SK-N-SH (cell line): ENCODE data around the gene ZNF780B. TPM values are rescaled to one million over a fixed set of nuclear protein-coding genes. Genes with fewer than 3 reads are reported as not detected.

ENCODE experiments used
- CTCF ChIA-PET: fragments of 300-600, 350-600 bp; formaldehyde crosslinking; extraction: SDS; loops from one replicate; lab custom pipeline; 2021; lab: Yijun Ruan, JAX
- POLR2A ChIA-PET: fragments of 350-600 bp; sonication (Branson Sonifier 250); formaldehyde crosslinking; extraction: SDS; loops from one replicate; lab custom pipeline; 2020; ENCODE audit warnings: antibody characterized with exemption, inconsistent platforms; lab: Yijun Ruan, JAX
- DNase-seq: peaks from one replicate; pipeline ENCODE4 v3.0.0; 2012
- H2AFZ ChIP-seq: fragments of 200-600 bp; sonication (generic); 2 replicates; pipeline ENCODE4 v1.8.1; 2016; ENCODE audit warnings: antibody characterized with exemption, mild to moderate bottlenecking, low read depth
- H3F3A ChIP-seq: fragments of 200-600 bp; sonication (generic); replicated peaks from 2 replicates; pipeline ENCODE3; 2016; ENCODE audit warnings: antibody characterized with exemption, mild to moderate bottlenecking; ENCODE audit not compliant: insufficient read depth
- H3K27ac ChIP-seq, 2 experiments: fragments of 200-500 bp in 1 of 2; fragments of 200-600 bp in 1 of 2; sonication (Bioruptor generic) in 1 of 2; sonication (generic), shearing (Covaris generic) in 1 of 2; 2 replicates each; pipeline versions ENCODE4 v1.5.1 to v1.6.1; 2014 to 2016; ENCODE audit warnings: low read depth in 2 of 2, inconsistent platforms in 1 of 2, low read length in 1 of 2, mild to moderate bottlenecking in 1 of 2, mixed read lengths in 1 of 2
- H3K27me3 ChIP-seq: fragments of 200-600 bp; sonication (generic), shearing (Covaris generic); 2 replicates; pipeline ENCODE4 v1.6.1; 2016; ENCODE audit warnings: mixed run types; ENCODE audit not compliant: insufficient read depth
- H3K36me3 ChIP-seq, 2 experiments: fragments of 200-500 bp in 1 of 2; fragments of 200-600 bp in 1 of 2; sonication (Bioruptor generic) in 1 of 2; sonication (generic) in 1 of 2; replicated peaks in 1 of 2; 2 replicates each; pipeline versions ENCODE3 to v1.5.1; 2014 to 2016; ENCODE audit warnings: low read length in 1 of 2, mild to moderate bottlenecking in 1 of 2; ENCODE audit not compliant: insufficient read depth in 2 of 2, control insufficient read depth in 1 of 2
- H3K4me1 ChIP-seq, 2 experiments: fragments of 200-500 bp in 1 of 2; fragments of 200-600 bp in 1 of 2; sonication (Bioruptor generic) in 1 of 2; sonication (generic), shearing (Covaris generic) in 1 of 2; 2 replicates each; pipeline versions ENCODE4 v1.5.1 to v1.6.1; 2014 to 2016; ENCODE audit warnings: low read depth in 1 of 2, low read length in 1 of 2, mixed run types in 1 of 2; ENCODE audit not compliant: insufficient read depth in 2 of 2, control insufficient read depth in 1 of 2
- H3K4me2 ChIP-seq: fragments of 200-600 bp; sonication (generic), shearing (Covaris generic); 2 replicates; pipeline ENCODE4 v1.6.1; 2017; ENCODE audit warnings: mixed run types
- H3K4me3 ChIP-seq, 2 experiments: fragments of 200-500 bp in 1 of 2; fragments of 200-600 bp in 1 of 2; sonication (Bioruptor generic) in 1 of 2; sonication (generic), shearing (Covaris generic) in 1 of 2; 2 replicates each; pipeline versions ENCODE4 v1.5.1 to v1.8.1; 2014 to 2016; ENCODE audit warnings: low read depth in 2 of 2, inconsistent platforms in 1 of 2, low read length in 1 of 2, mild to moderate bottlenecking in 1 of 2, mixed read lengths in 1 of 2, moderate library complexity in 1 of 2
- H3K79me2 ChIP-seq: fragments of 200-600 bp; sonication (generic); 2 replicates; pipeline ENCODE4 v1.8.1; 2017; ENCODE audit warnings: mild to moderate bottlenecking; ENCODE audit not compliant: insufficient read depth
- H3K9ac ChIP-seq: fragments of 200-600 bp; sonication (generic); 2 replicates; pipeline ENCODE4 v1.6.1; 2017; ENCODE audit warnings: mixed run types
- H3K9me2 ChIP-seq: fragments of 200-600 bp; sonication (generic); 2 replicates; pipeline ENCODE4 v1.6.1; 2017; ENCODE audit warnings: mixed run types
- H3K9me3 ChIP-seq: fragments of 200-600 bp; sonication (generic); 2 replicates; pipeline ENCODE4 v1.6.1; 2017; ENCODE audit warnings: mixed run types, mild to moderate bottlenecking, moderate library complexity
- H4K20me1 ChIP-seq: fragments of 200-600 bp; sonication (generic); 2 replicates; pipeline ENCODE4 v1.6.1; 2017; ENCODE audit warnings: mild to moderate bottlenecking, mixed run types; ENCODE audit not compliant: insufficient read depth
- EP300 ChIP-seq, 2 experiments: IDR thresholded peaks; 2 replicates each; pipeline versions ENCODE4 v1.4.0 to v1.6.1; 2012; ENCODE audit warnings: borderline replicate concordance in 1 of 2, low read depth in 1 of 2, low read length in 1 of 2
- FOSL2 ChIP-seq: IDR thresholded peaks from 2 replicates; pipeline ENCODE4 v1.4.0; 2012; ENCODE audit warnings: low read depth, mild to moderate bottlenecking, moderate library complexity, borderline replicate concordance
- GATA2 ChIP-seq: sonication (generic); formaldehyde crosslinking; IDR thresholded peaks from 2 replicates; pipeline ENCODE4 v1.5.0; 2020; ENCODE audit warnings: mild to moderate bottlenecking, missing genetic modification reagents
- IRF3 ChIP-seq: fragments of 150-350 bp; IDR thresholded peaks from 2 replicates; pipeline ENCODE4 v1.6.1; 2016; ENCODE audit warnings: mild to moderate bottlenecking, low read depth, low read length
- NFIC ChIP-seq: IDR thresholded peaks from 2 replicates; pipeline ENCODE4 v1.4.0; 2012; ENCODE audit warnings: borderline replicate concordance
- RAD21 ChIP-seq: IDR thresholded peaks from 2 replicates; pipeline ENCODE4 v1.6.1; 2012; ENCODE audit warnings: mild to moderate bottlenecking, low read length
- SIN3A ChIP-seq: IDR thresholded peaks from 2 replicates; pipeline ENCODE4 v1.6.1; 2012; ENCODE audit warnings: low read depth, mild to moderate bottlenecking, low read length, moderate library complexity, borderline replicate concordance
- SMC3 ChIP-seq: IDR thresholded peaks from 2 replicates; pipeline ENCODE4 v1.6.1; 2012; ENCODE audit warnings: low read depth, low read length, improper control_type of control experiment
- TCF12 ChIP-seq: IDR thresholded peaks from 2 replicates; pipeline ENCODE4 v1.4.0; 2012
- USF1 ChIP-seq: IDR thresholded peaks from 2 replicates; pipeline ENCODE4 v1.4.0; 2012; ENCODE audit warnings: low read depth, borderline replicate concordance
- WGBS: methylation state at CpG from one replicate; pipeline ENCODE4 v1.1.6; 2017; ENCODE audit warnings: low lambda C conversion rate; 5-methylcytosine and 5-hydroxymethylcytosine counted together
- polyA plus RNA-seq, 3 experiments: library from polyadenylated mRNA; depleted of rRNA; stranded (reverse); fragments of >200 nt; gene quantifications; 2 replicates each; pipeline ENCODE4 v1.2.3, GENCODE V29; 2012
- TF ChIP-seq, protein P1 (sequence below): fragments of 200-600 bp; sonication (generic); IDR thresholded peaks from 2 replicates; pipeline ENCODE4 v1.6.1; 2017; ENCODE audit warnings: antibody characterized with exemption, mild to moderate bottlenecking, moderate library complexity
- TF ChIP-seq, protein P2 (sequence below): IDR thresholded peaks from 2 replicates; pipeline ENCODE4 v1.4.0; 2012; ENCODE audit warnings: low read depth

The ZNF780B gene
- polyA plus RNA-seq, 1 of the 3 experiments (the other 2 are of a cell fraction) = 7.0 TPM

DNA sequence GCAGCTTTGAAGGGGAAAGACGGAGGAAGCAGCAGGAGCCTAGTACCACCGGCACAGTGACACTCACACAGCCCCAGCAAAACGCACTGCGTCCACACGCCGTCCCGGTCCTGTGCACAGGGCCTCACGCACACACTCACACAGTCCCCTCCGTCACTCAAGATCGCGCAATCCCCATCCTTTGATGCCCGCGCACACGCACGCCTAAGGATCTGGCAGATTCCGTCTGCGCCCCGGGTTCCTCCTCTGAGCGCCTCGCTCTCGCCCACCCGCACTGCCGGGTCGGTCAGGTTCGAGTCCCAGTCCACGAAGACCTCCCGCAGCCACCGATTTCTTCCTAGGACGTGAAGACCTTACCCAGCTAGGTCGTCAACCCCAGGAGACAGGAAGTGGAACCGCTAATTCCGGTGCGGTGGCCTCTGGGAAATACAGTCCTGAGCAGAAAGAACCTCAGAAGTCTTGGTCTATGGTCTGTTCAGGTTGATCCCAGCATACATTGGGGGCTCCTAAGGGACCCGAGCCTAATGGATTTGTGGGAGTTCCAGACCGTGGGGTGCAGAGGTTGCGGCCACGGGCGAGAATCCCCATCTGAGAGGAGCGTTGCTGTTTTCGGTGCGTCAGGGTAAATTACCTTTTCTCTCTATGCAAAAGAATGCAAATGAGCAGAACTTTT, at the start of gene ZNF780B (continued):
- TF ChIP-seq, protein P1, sequence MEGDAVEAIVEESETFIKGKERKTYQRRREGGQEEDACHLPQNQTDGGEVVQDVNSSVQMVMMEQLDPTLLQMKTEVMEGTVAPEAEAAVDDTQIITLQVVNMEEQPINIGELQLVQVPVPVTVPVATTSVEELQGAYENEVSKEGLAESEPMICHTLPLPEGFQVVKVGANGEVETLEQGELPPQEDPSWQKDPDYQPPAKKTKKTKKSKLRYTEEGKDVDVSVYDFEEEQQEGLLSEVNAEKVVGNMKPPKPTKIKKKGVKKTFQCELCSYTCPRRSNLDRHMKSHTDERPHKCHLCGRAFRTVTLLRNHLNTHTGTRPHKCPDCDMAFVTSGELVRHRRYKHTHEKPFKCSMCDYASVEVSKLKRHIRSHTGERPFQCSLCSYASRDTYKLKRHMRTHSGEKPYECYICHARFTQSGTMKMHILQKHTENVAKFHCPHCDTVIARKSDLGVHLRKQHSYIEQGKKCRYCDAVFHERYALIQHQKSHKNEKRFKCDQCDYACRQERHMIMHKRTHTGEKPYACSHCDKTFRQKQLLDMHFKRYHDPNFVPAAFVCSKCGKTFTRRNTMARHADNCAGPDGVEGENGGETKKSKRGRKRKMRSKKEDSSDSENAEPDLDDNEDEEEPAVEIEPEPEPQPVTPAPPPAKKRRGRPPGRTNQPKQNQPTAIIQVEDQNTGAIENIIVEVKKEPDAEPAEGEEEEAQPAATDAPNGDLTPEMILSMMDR = no peak
- TF ChIP-seq IRF3 (no peak), GATA2 (CRISPR knock-in tag) (no peak), SMC3 (no peak), RAD21 (no peak)

DNA sequence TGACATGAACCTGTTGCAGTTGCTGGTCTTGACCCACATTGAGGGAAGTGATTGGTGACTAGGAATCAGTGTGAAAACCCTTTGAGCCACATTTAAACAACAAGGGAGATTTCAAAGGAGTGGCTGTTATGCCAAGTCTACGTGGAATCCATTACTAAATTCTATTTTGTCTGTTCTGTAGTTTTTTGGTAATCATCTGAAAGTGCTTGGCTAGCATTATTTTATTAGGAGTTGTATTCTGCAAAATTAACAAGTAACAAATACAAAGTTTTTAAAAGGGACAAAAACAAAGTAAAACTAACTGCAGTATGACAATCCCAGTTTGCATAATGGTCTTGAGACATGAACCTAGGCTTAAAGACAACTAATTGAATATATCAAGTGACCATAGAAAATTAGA, 48.7 kb upstream of the ZNF780B start:
- no peak overlapping the region for H3K27ac ChIP-seq
- TF ChIP-seq, protein P2, sequence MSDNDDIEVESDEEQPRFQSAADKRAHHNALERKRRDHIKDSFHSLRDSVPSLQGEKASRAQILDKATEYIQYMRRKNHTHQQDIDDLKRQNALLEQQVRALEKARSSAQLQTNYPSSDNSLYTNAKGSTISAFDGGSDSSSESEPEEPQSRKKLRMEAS = no peak
- TF ChIP-seq FOSL2 (no peak), NFIC (no peak), TCF12 (no peak), RAD21 (no peak), SIN3A (no peak), USF1 (no peak), EP300 (IDR thresholded peaks at IDR 0.05; ENCODE audit: borderline replicate concordance in 1 of 2, low read depth in 1 of 2, low read length in 1 of 2) (no peak)
- H3F3A ChIP-seq = no peaks in the 10 kb centered on the region
- H3K9me2 ChIP-seq = no peaks in the 10 kb centered on the region
- WGBS = 7% methylated on average over 1 of the region's 1 CpG
- no peaks in the 10 kb centered on the region for H3K9me3 ChIP-seq
- H3K4me1 ChIP-seq = no peaks in the 10 kb centered on the region
- CTCF ChIA-PET = no interaction called here
- no peak for DNase-seq
- no peak overlapping the region for H3K9ac ChIP-seq
- POLR2A ChIA-PET = no interaction called here
- no peak overlapping the region for H3K4me2 ChIP-seq
- no peaks in the 10 kb centered on the region for H3K36me3 ChIP-seq
- H3K4me3 ChIP-seq = no peak overlapping the region
- H4K20me1 ChIP-seq = no peaks in the 10 kb centered on the region
- H3K79me2 ChIP-seq = no peaks in the 10 kb centered on the region
- H3K27me3 ChIP-seq = no peaks in the 10 kb centered on the region
- no peak overlapping the region for H2AFZ ChIP-seq
